Aorta (tissue), 5 donors: Measurements from ENCODE around the gene DHRSX. TPM values are rescaled to one million over a fixed set of nuclear protein-coding genes. Genes with fewer than 3 reads are reported as not detected.

Experiments
- ATAC-seq: fragments of 200-7000 bp; cut with Tn5 transposase; one replicate; pipeline ENCODE4 v1.9.1; 2022; ENCODE audit warnings: moderate library complexity; ENCODE audit not compliant: low FRiP score
- DNase-seq, 2 donors: peaks; one replicate each; pipeline ENCODE4 v3.0.0-alpha.2; 2020
- H3K27ac ChIP-seq, 2 donors: one replicate each; pipeline ENCODE4 v1.5.1; 2013; ENCODE audit warnings: low read length in 2 of 2, mild to moderate bottlenecking in 2 of 2, moderate library complexity in 2 of 2, control low read depth in 1 of 2, inconsistent platforms in 1 of 2, low read depth in 1 of 2
- H3K27me3 ChIP-seq, 2 donors: one replicate each; pipeline ENCODE4 v1.6.1; 2013; ENCODE audit warnings: control low read depth in 1 of 2, low read length in 1 of 2, mild to moderate bottlenecking in 1 of 2, moderate library complexity in 1 of 2; ENCODE audit not compliant: insufficient read depth in 2 of 2, control insufficient read depth in 1 of 2
- H3K36me3 ChIP-seq, 2 donors: one replicate each; pipeline ENCODE4 v1.6.1; 2013; ENCODE audit warnings: control low read depth in 1 of 2, low read length in 1 of 2, mild to moderate bottlenecking in 1 of 2; ENCODE audit not compliant: insufficient read depth in 2 of 2, control insufficient read depth in 1 of 2
- H3K4me1 ChIP-seq, 2 donors: one replicate each; pipeline ENCODE4 v1.6.1; 2013; ENCODE audit warnings: low read length in 2 of 2, control low read depth in 1 of 2, mild to moderate bottlenecking in 1 of 2, moderate library complexity in 1 of 2; ENCODE audit not compliant: insufficient read depth in 2 of 2, control insufficient read depth in 1 of 2
- H3K4me3 ChIP-seq, 2 donors: one replicate each; pipeline ENCODE4 v1.5.1; 2013; ENCODE audit warnings: low read length in 2 of 2, control low read depth in 1 of 2, mild to moderate bottlenecking in 1 of 2
- H3K9me3 ChIP-seq: one replicate; pipeline ENCODE4 v1.6.1; 2013; ENCODE audit warnings: mild to moderate bottlenecking, low read length; ENCODE audit not compliant: control insufficient read depth
- WGBS, 2 donors: extraction: QIAGEN DNeasy Blood & Tissue Kit; methylation state at CpG; one replicate each; pipeline ENCODE4 v1.1.7; 2013; 5-methylcytosine and 5-hydroxymethylcytosine counted together
- intact Hi-C, 2 donors: fragments of 100-400 bp; cut with DNase I; formaldehyde crosslinking; loops; one replicate each; pipeline versions ENCODE4 v1.14.2 to v1.15.0; 2022
- polyA plus RNA-seq, 2 donors: library from polyadenylated mRNA; stranded (reverse); fragments of 200-250 nt; gene quantifications; one replicate each; pipeline ENCODE4 v1.2.3, GENCODE V29; 2013
- total RNA-seq, 2 donors: library from RNA; stranded (reverse); fragmentation: NEBNext Ultra II Directional; extraction: Animal tissue kit (Norgen Biotek cat#: 25700); gene quantifications; one replicate each; pipeline ENCODE4 v1.2.1, GENCODE V29; 2021
- donor health status: healthy with polysubstance abuse.
- donor health status: Bipolar disorder and iron deficiency.
- donor health status: DM: no; HTN: no; CAD: no.
- donor health status: DM: no; HTN: no; CAD: no.
- donor health status: DM: yes; HTN: yes; CAD: no.

DHRSX gene
- total and polyA plus RNA-seq, 4 donors = 6.0 to 21.8 (median 11.7) TPM

GRCh38 chrX:2502668-2503519 lies 2.1 kb upstream of the DHRSX start:
- intact Hi-C loops = loop anchor here in 1 of 2 donors (5.0 to 10.0 kb wide), 2 partner anchors 176 to 908 kb away; partner anchors contain the start of gene AKAP17A
- no peaks in the 10 kb centered on the region for H3K36me3 ChIP-seq
- 67 to 71% methylated on average over 19 of the region's 19 CpGs for WGBS, 2 donors
- H3K27me3 ChIP-seq = no peaks in the 10 kb centered on the region
- DNase-seq (peak in 1 of 2 donors; percentile 30), ATAC-seq (no peak)
- H3K9me3 ChIP-seq = no peaks in the 10 kb centered on the region
- no peak overlapping the region for H3K4me3 ChIP-seq
- H3K4me1 ChIP-seq = no peaks in the 10 kb centered on the region
- H3K27ac ChIP-seq = no peak overlapping the region

- no peaks in the 10 kb centered on the region for H3K4me1 ChIP-seq
- no peaks in the 10 kb centered on the region for H3K27me3 ChIP-seq
- H3K9me3 ChIP-seq = no peaks in the 10 kb centered on the region
- ATAC-seq = no peak
- H3K4me3 ChIP-seq = no peak overlapping the region
- intact Hi-C loops = loop anchor here in 1 of 2 donors (5.0 to 10.0 kb wide), 2 partner anchors 175 to 907 kb away; partner anchors contain the start of gene AKAP17A
- no peaks in the 10 kb centered on the region for H3K36me3 ChIP-seq
- H3K27ac ChIP-seq = no peak overlapping the region
- 73 to 92% methylated on average over 5 of the region's 5 CpGs for WGBS, 2 donors
- DNase-seq = peak in 1 of 2 donors; percentile 34
Observed at GRCh38 chrX:2502120-2502667, 1.4 kb upstream of the DHRSX start.

DNA sequence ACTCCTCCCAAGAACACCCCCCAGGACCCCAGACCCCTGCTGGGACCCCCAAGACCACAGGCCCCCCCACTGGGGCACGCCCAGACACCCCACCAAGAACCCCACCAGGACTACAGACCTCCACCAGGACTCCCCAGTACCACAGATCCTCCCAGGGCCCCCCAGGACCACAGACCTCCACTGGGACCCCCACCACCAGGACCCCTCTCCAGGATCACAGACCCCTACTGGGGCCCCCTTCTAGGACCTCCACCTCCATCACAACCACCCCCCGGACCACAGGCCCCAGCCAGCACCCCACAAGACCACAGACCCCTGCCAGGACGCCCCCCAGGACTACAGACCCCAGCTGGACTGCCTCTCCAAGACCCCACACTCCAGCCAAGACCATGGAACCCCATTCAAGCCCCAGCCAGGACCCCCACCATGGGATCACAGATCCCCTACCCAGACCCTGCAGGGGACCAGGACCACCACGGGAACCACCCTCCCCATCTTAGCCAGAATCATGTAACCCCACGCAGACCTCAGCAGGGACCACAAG lies 855 bp upstream of the DHRSX start:
- H3K4me3 ChIP-seq = no peak overlapping the region
- H3K4me1 ChIP-seq = no peaks in the 10 kb centered on the region
- intact Hi-C loops = loop anchor here in 1 of 2 donors (5.0 to 10.0 kb wide), 2 partner anchors 174 to 907 kb away; partner anchors contain the start of gene AKAP17A
- no peaks in the 10 kb centered on the region for H3K36me3 ChIP-seq
- H3K9me3 ChIP-seq = no peaks in the 10 kb centered on the region
- no peak overlapping the region for H3K27ac ChIP-seq
- ATAC-seq (no peak), DNase-seq (peak in 1 of 2 donors; percentile 68)
- H3K27me3 ChIP-seq = no peaks in the 10 kb centered on the region
- 95 to 97% methylated on average over 5 of the region's 5 CpGs for WGBS, 2 donors

- no peaks in the 10 kb centered on the region for H3K4me1 ChIP-seq
- peak overlapping the region in 1 of 2 donors; percentile 42 for H3K27ac ChIP-seq
- no peaks in the 10 kb centered on the region for H3K27me3 ChIP-seq
- H3K4me3 ChIP-seq = peak overlapping the region; percentile 91 to 99
- WGBS, 2 donors = 1 to 4% methylated on average over 32 to 70 of the region's 70 CpGs
- DNase-seq (peak in 1 of 2 donors; percentile 85), ATAC-seq (peak; percentile 42)
- H3K36me3 ChIP-seq = no peaks in the 10 kb centered on the region
- intact Hi-C loops = loop anchor here in 1 of 2 donors (5.0 to 10.0 kb wide), 2 partner anchors 173 to 905 kb away; partner anchors contain the start of gene AKAP17A
- H3K9me3 ChIP-seq = no peaks in the 10 kb centered on the region
Observed at GRCh38 chrX:2500091-2500802, 529 bp downstream of the DHRSX start.

DNA sequence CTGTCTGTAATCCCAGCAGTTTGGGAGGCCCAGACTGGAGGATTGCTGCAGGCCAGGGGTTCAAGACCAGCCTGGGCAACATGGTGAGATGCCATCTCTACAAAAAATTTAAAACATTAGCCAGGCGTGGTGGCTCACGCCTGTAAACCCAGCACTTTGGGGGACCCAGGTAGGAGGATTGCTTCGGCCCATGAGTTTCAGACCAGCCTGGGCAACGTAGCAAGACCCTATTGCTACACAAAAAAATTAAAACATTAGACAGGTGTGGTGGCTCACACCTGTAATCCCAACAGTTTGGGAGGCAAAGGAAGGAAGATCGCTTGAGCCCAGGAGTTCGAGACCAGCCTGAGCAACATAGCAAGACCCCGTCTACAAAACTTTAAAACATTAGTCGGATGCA lies 1.3 kb downstream of the DHRSX start:
- Histone ChIP-seq H3K27me3 (no peaks in the 10 kb centered on the region), H3K27ac (peak overlapping the region in 1 of 2 donors; percentile 48), H3K4me1 (no peaks in the 10 kb centered on the region), H3K36me3 (no peaks in the 10 kb centered on the region), H3K4me3 (peak overlapping the region; percentile 91 to 99), H3K9me3 (no peaks in the 10 kb centered on the region)
- ATAC-seq (no peak), DNase-seq (no peak)
- WGBS, 2 donors = 88 to 91% methylated on average over 8 of the region's 8 CpGs
- intact Hi-C loops = no loop called here

- 9 to 18% methylated on average over 10 of the region's 10 CpGs for WGBS, 2 donors
- Histone ChIP-seq H3K9me3 (no peaks in the 10 kb centered on the region), H3K4me3 (peak overlapping the region in 1 of 2 donors; percentile 11), H3K4me1 (no peaks in the 10 kb centered on the region), H3K27ac (peak overlapping the region in 1 of 2 donors; percentile 61), H3K36me3 (no peaks in the 10 kb centered on the region), H3K27me3 (no peaks in the 10 kb centered on the region)
- peak; percentile 19 for ATAC-seq
- no peak for DNase-seq
- intact Hi-C loops = no loop called here
Observed at GRCh38 chrX:2498781-2499302, 1.9 kb downstream of the DHRSX start.

DNA sequence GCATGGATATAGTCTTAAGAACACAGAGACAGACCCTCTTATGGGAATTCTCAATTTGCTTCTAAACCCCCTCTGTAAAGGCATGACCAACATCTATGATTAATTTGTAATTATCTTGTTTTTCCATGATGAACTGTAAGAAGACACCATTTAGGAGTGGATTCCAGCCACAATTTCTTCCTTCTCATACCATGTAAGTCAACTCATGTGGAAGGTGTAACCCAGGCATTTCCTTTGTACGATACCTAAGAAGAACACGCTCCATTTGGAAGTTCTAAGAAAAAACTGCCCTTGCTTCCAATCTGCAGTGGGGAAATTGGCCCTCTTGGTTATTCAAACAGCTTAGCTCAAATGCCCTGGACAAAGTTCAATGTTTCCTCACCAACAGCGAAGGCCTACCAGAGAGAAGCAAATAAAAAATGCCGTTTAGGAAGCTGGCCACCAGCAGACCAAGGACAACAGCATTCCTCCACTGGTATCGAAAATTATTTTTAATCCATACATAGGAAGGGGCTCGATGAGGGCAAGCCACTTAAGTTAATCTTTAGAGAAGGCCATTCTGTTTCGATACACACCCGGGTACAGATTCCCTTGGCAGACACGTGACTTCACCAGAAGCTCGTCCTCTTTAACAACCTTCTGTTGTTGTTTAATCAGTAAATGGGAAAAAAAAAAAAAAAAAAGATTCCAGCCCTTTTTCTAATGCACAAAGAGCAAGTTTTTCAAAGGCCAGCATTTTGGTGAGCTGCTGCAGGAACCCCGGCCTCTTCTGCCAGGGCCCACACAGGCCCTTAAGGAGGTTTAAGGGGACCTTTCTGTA lies 2.6 kb downstream of the DHRSX start:
- Histone ChIP-seq H3K9me3 (no peaks in the 10 kb centered on the region), H3K4me1 (no peaks in the 10 kb centered on the region), H3K36me3 (no peaks in the 10 kb centered on the region), H3K27ac (peak overlapping the region in 1 of 2 donors; percentile 52), H3K27me3 (no peaks in the 10 kb centered on the region), H3K4me3 (peak overlapping the region in 1 of 2 donors; percentile 23)
- 5 to 7% methylated on average over 11 of the region's 11 CpGs for WGBS, 2 donors
- ATAC-seq (peak; percentile 30), DNase-seq (no peak)
- intact Hi-C loops = no loop called here
